NCI-H524 (cell line): ENCODE results near the gene CDK5RAP3.
A peak's percentile ranks its signal among the peaks of the same experiment; 100 is the strongest.
"Not testable (repeated sequence)": the region's sequence is repeated elsewhere in the genome, so short reads cannot be mapped to it uniquely, and the experiment has no call there.

Source experiments
- DNase-seq, 2 experiments: peaks; one replicate each; lab custom pipeline; 2025; lab: John Stamatoyannopoulos, UW

The CDK5RAP3 gene

GRCh38 chr17:47999582-47999981, 28.7 kb downstream of the CDK5RAP3 start:
- no peak for DNase-seq

GRCh38 chr17:48001197-48001596, 30.3 kb downstream of the CDK5RAP3 start:
- no peak for DNase-seq

- not testable (repeated sequence) for DNase-seq
Measured at GRCh38 chr17:48001657-48002056, 30.7 kb downstream of the CDK5RAP3 start.

- peak; percentile 22 to 51 for DNase-seq
Measured at GRCh38 chr17:48002266-48002915, 31.5 kb downstream of the CDK5RAP3 start.

GRCh38 chr17:48002916-48003416, 32.1 kb downstream of the CDK5RAP3 start:
- DNase-seq = peak; percentile 90 to 93

- peak; percentile 100 for DNase-seq
Measured at GRCh38 chr17:48003417-48004151, 32.7 kb downstream of the CDK5RAP3 start.

GRCh38 chr17:48004983-48005382, 34.1 kb downstream of the CDK5RAP3 start:
- peak; percentile 29 to 43 for DNase-seq

GRCh38 chr17:48006936-48007709, 36.2 kb downstream of the CDK5RAP3 start:
- DNase-seq = no peak

GRCh38 chr17:48010193-48010592, 39.3 kb downstream of the CDK5RAP3 start:
- no peak for DNase-seq

- DNase-seq = peak; percentile 57 to 80
Measured at GRCh38 chr17:48011405-48012150, 40.7 kb downstream of the CDK5RAP3 start.

GRCh38 chr17:48012151-48012520, 41.2 kb downstream of the CDK5RAP3 start:
- peak; percentile 95 to 98 for DNase-seq

- DNase-seq = peak in 1 of 2 experiments; percentile 60
Measured at GRCh38 chr17:48012654-48013053, 41.7 kb downstream of the CDK5RAP3 start.

GRCh38 chr17:48013876-48014594, 43.1 kb downstream of the CDK5RAP3 start:
- DNase-seq = peak in 1 of 2 experiments; percentile 63

GRCh38 chr17:48014595-48015111, 43.7 kb downstream of the CDK5RAP3 start:
- DNase-seq = no peak

- DNase-seq = peak; percentile 65 to 89
Measured at GRCh38 chr17:48016112-48016511, 45.2 kb downstream of the CDK5RAP3 start.

GRCh38 chr17:48017817-48018158, 46.9 kb downstream of the CDK5RAP3 start:
- DNase-seq = not testable (repeated sequence)

- no peak for DNase-seq
Measured at GRCh38 chr17:48021934-48022333, 51.0 kb downstream of the CDK5RAP3 start.

- DNase-seq = no peak
Measured at GRCh38 chr17:48022901-48023300, 52.0 kb downstream of the CDK5RAP3 start.

- peak; percentile 81 to 93 for DNase-seq
Measured at GRCh38 chr17:48023400-48024148, 52.7 kb downstream of the CDK5RAP3 start.
